Measurements from ENCODE around the gene DLGAP4.

DNA sequence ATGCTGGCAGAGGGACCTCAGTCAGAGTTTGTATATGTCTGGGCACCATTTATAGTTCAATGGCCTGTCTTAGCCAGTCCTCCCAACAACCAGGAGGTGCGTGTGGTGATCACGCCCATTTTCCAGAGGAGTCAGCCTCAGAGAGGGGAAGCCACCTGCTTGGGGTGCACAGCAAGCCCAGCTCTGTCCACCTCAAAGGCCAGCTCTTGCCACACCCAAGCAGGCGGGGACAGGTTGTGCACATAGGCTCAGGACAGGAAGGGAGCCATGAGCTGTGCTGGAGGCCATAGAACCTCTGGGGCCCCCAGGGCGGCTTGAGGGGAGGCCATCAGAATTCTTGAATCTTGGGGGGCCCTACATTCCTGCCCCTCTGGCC lies 61.2 kb downstream of the DLGAP4 start:
- TF ChIP-seq, protein P1, sequence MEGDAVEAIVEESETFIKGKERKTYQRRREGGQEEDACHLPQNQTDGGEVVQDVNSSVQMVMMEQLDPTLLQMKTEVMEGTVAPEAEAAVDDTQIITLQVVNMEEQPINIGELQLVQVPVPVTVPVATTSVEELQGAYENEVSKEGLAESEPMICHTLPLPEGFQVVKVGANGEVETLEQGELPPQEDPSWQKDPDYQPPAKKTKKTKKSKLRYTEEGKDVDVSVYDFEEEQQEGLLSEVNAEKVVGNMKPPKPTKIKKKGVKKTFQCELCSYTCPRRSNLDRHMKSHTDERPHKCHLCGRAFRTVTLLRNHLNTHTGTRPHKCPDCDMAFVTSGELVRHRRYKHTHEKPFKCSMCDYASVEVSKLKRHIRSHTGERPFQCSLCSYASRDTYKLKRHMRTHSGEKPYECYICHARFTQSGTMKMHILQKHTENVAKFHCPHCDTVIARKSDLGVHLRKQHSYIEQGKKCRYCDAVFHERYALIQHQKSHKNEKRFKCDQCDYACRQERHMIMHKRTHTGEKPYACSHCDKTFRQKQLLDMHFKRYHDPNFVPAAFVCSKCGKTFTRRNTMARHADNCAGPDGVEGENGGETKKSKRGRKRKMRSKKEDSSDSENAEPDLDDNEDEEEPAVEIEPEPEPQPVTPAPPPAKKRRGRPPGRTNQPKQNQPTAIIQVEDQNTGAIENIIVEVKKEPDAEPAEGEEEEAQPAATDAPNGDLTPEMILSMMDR (IDR thresholded peaks at IDR 0.05), result no peak
- no peak for TF ChIP-seq POLR2A (IDR thresholded peaks at IDR 0.05)
